IMR-90 (cell line): ENCODE results near the gene ZNF292. TPM values are rescaled to one million over a fixed set of nuclear protein-coding genes. Genes with fewer than 3 reads are reported as not detected.
A peak's percentile ranks its signal among the peaks of the same experiment; 100 is the strongest.

Source experiments
- ATAC-seq: fragments of 200-7000 bp; cut with Tn5 transposase; 2 replicates; pipeline ENCODE4 v1.9.1; 2020; ENCODE audit warnings: low read depth, mild to moderate bottlenecking, moderate library complexity
- BruUV-seq: library from RNA; stranded (reverse); fragments of 400-500 nt; replicated peaks from 2 replicates; lab custom pipeline; 2021; lab: Mats Ljungman, UMichigan
- CTCF ChIA-PET: fragments of 300-600 bp; formaldehyde crosslinking; extraction: SDS; loops from one replicate; lab custom pipeline; 2021; ENCODE audit warnings: antibody characterized with exemption; lab: Yijun Ruan, JAX
- POLR2A ChIA-PET: fragments of 300-600 bp; sonication (Branson Sonifier 250); formaldehyde crosslinking; loops from one replicate; lab custom pipeline; 2022; ENCODE audit warnings: antibody characterized with exemption; ENCODE audit not compliant: unreplicated experiment; lab: Charles Lee
- DNase-seq: peaks from one replicate; pipeline ENCODE4 v3.0.0; 2013
- H2AFZ ChIP-seq: replicated peaks from 2 replicates; pipeline ENCODE3; 2013; ENCODE audit warnings: low read length, mild to moderate bottlenecking; ENCODE audit not compliant: poor library complexity
- H2AK5ac ChIP-seq: 2 replicates; pipeline ENCODE4 v1.6.1; 2013; ENCODE audit warnings: low read depth, low read length, inconsistent platforms
- H2AK9ac ChIP-seq: replicated peaks from 2 replicates; pipeline ENCODE3; 2013; ENCODE audit warnings: mild to moderate bottlenecking, low read depth, low read length, moderate library complexity; ENCODE audit not compliant: poor library complexity
- H2BK120ac ChIP-seq: 2 replicates; pipeline ENCODE4 v1.6.1; 2013; ENCODE audit warnings: low read depth, low read length, inconsistent platforms
- H2BK15ac ChIP-seq: 3 replicates; pipeline ENCODE4 v1.6.1; 2013; ENCODE audit warnings: low read depth, low read length, inconsistent platforms
- H2BK20ac ChIP-seq: 2 replicates; pipeline ENCODE4 v1.6.1; 2013; ENCODE audit warnings: low read depth, mild to moderate bottlenecking, inconsistent platforms, low read length, moderate library complexity
- H2BK5ac ChIP-seq: 2 replicates; pipeline ENCODE4 v1.6.1; 2013; ENCODE audit warnings: mild to moderate bottlenecking, low read depth, low read length, inconsistent platforms; ENCODE audit not compliant: poor library complexity, severe bottlenecking
- H3K14ac ChIP-seq: replicated peaks from 2 replicates; pipeline ENCODE4 v1.6.1; 2013; ENCODE audit warnings: low read depth, low read length, inconsistent platforms
- H3K18ac ChIP-seq: 2 replicates; pipeline ENCODE4 v1.6.1; 2013; ENCODE audit warnings: low read depth, low read length, control low read depth
- H3K23ac ChIP-seq: 2 replicates; pipeline ENCODE4 v1.6.1; 2013; ENCODE audit warnings: low read depth, low read length, inconsistent platforms
- H3K27ac ChIP-seq: 2 replicates; pipeline ENCODE4 v1.5.1; 2013; ENCODE audit warnings: mild to moderate bottlenecking, control low read depth, low read length; ENCODE audit not compliant: insufficient read depth
- H3K27me3 ChIP-seq: 2 replicates; pipeline ENCODE4 v1.6.1; 2013; ENCODE audit warnings: low read length; ENCODE audit not compliant: control insufficient read depth, insufficient read depth
- H3K36me3 ChIP-seq: 2 replicates; pipeline ENCODE4 v1.6.1; 2013; ENCODE audit warnings: low read length, mixed read lengths; ENCODE audit not compliant: control insufficient read depth, insufficient read depth
- H3K4ac ChIP-seq: 2 replicates; pipeline ENCODE4 v1.6.1; 2013; ENCODE audit warnings: low read depth, low read length, inconsistent platforms
- H3K4me1 ChIP-seq: 2 replicates; pipeline ENCODE4 v1.6.1; 2013; ENCODE audit warnings: low read length, mixed read lengths; ENCODE audit not compliant: control insufficient read depth, insufficient read depth
- H3K4me2 ChIP-seq: 2 replicates; pipeline ENCODE4 v1.6.1; 2013; ENCODE audit warnings: low read depth, mild to moderate bottlenecking, control low read depth, low read length, moderate library complexity
- H3K4me3 ChIP-seq: 2 replicates; pipeline ENCODE4 v1.5.1; 2013; ENCODE audit warnings: low read depth, mild to moderate bottlenecking, control low read depth, low read length, moderate library complexity; ENCODE audit not compliant: insufficient read depth
- H3K56ac ChIP-seq: 2 replicates; pipeline ENCODE4 v1.6.1; 2013; ENCODE audit warnings: low read length, inconsistent platforms; ENCODE audit not compliant: insufficient read depth; ENCODE audit errors: extremely low read depth
- H3K79me1 ChIP-seq, 2 experiments: 2 replicates each; pipeline ENCODE4 v1.6.1; 2013; ENCODE audit warnings: low read length in 2 of 2, inconsistent platforms in 1 of 2, low read depth in 1 of 2
- H3K9ac ChIP-seq: 2 replicates; pipeline ENCODE4 v1.6.1; 2013; ENCODE audit warnings: low read depth, low read length, control low read depth
- H3K9me1 ChIP-seq: 2 replicates; pipeline ENCODE4 v1.6.1; 2013; ENCODE audit warnings: low read length, inconsistent platforms; ENCODE audit not compliant: insufficient read depth
- H3K9me3 ChIP-seq: 2 replicates; pipeline ENCODE4 v1.6.1; 2013; ENCODE audit warnings: low read length; ENCODE audit not compliant: control insufficient read depth, insufficient read depth
- H4K20me1 ChIP-seq: 2 replicates; pipeline ENCODE4 v1.6.1; 2013; ENCODE audit warnings: low read length, inconsistent platforms; ENCODE audit not compliant: insufficient read depth
- H4K5ac ChIP-seq: 2 replicates; pipeline ENCODE4 v1.6.1; 2013; ENCODE audit warnings: mild to moderate bottlenecking, low read depth, low read length, control low read depth
- H4K8ac ChIP-seq, 2 experiments: 2 replicates each; pipeline ENCODE4 v1.6.1; 2013; ENCODE audit warnings: low read depth in 2 of 2, low read length in 2 of 2, control low read depth in 1 of 2, inconsistent platforms in 1 of 2
- H4K91ac ChIP-seq: 2 replicates; pipeline ENCODE4 v1.6.1; 2013; ENCODE audit warnings: low read depth, low read length, inconsistent platforms; ENCODE audit not compliant: insufficient read depth
- BHLHE40 ChIP-seq: fragments of 150-350 bp; IDR thresholded peaks from 2 replicates; pipeline ENCODE4 v1.6.1; 2016; ENCODE audit warnings: mild to moderate bottlenecking, low read depth, low read length
- CEBPB ChIP-seq: IDR thresholded peaks from 2 replicates; pipeline ENCODE4 v1.6.1; 2012; ENCODE audit warnings: low read depth, low read length, improper control_type of control experiment
- ELK1 ChIP-seq: fragments of 150-350 bp; IDR thresholded peaks from 2 replicates; pipeline ENCODE4 v1.6.1; 2016; ENCODE audit warnings: low read depth, mild to moderate bottlenecking, low read length, moderate library complexity, borderline replicate concordance
- RCOR1 ChIP-seq: IDR thresholded peaks from 2 replicates; pipeline ENCODE4 v1.6.1; 2012; ENCODE audit warnings: mild to moderate bottlenecking, low read length, improper control_type of control experiment; ENCODE audit not compliant: insufficient replicate concordance
- RFX5 ChIP-seq: IDR thresholded peaks from 2 replicates; pipeline ENCODE4 v1.8.0; 2012; ENCODE audit warnings: low read depth, mild to moderate bottlenecking, low read length, moderate library complexity
- SMC3 ChIP-seq: fragments of 150-350 bp; IDR thresholded peaks from 2 replicates; pipeline ENCODE4 v1.6.1; 2016; ENCODE audit warnings: low read depth, mild to moderate bottlenecking, antibody characterized with exemption, low read length, moderate library complexity
- USF2 ChIP-seq: fragments of 150-350 bp; IDR thresholded peaks from 2 replicates; pipeline ENCODE4 v1.6.1; 2017; ENCODE audit warnings: mild to moderate bottlenecking, antibody characterized with exemption, low read length, low read depth
- WGBS, 2 experiments: methylation state at CpG; one replicate each; pipeline versions ENCODE4 v1.1.5 to v1.1.7; 2013; ENCODE audit warnings: missing lambda C conversion rate in 2 of 2; ENCODE audit not compliant: insufficient read length in 1 of 2; ENCODE audit errors: extremely low coverage in 2 of 2; 5-methylcytosine and 5-hydroxymethylcytosine counted together
- dilution Hi-C: fragments of 300-500 bp; cut with HindIII; formaldehyde crosslinking; loops from one replicate; pipeline ENCODE4 v1.14.3; 2018; ENCODE audit warnings: low sequenced_read_pairs; ENCODE audit not compliant: unreplicated experiment
- in situ Hi-C: fragments of 300-500 bp; cut with MboI; formaldehyde crosslinking; loops from 3 replicates; pipeline ENCODE4 v1.14.3; 2019; ENCODE audit warnings: low sequenced_read_pairs, inconsistent platforms, mixed read lengths
- intact Hi-C: fragments of 100-400 bp; cut with micrococcal nuclease; formaldehyde crosslinking; loops from 2 replicates; pipeline ENCODE4 v1.10.0; 2022
- polyA plus RNA-seq, 3 experiments: library from polyadenylated mRNA; depleted of rRNA; stranded (reverse); fragments of >200 nt; gene quantifications; 2 replicates each; pipeline ENCODE4 v1.2.3, GENCODE V29; 2012; ENCODE audit warnings: low replicate concordance in 1 of 3
- total RNA-seq: library from RNA; depleted of rRNA; stranded (reverse); fragments of >200 nt; gene quantifications from 2 replicates; pipeline ENCODE4 v1.2.3, GENCODE V29; 2012

Gene ZNF292
- total and polyA plus RNA-seq, 2 of the 4 experiments (the other 2 are of a cell fraction) = 5.5 to 28.3 TPM

GRCh38 chr6:87200469-87201175 is 45.3 kb downstream of the ZNF292 start:
- Histone ChIP-seq H3K4me3 (no peak overlapping the region), H2BK20ac (no peak overlapping the region), H4K20me1 (peaks cover 60% of the 10 kb centered on the region), H3K23ac (no peak overlapping the region), H3K9ac (no peak overlapping the region), H2AK9ac (no peak overlapping the region), H3K56ac (no peak overlapping the region), H3K27ac (no peak overlapping the region), H3K79me1 (peaks cover 20 to 47% of the 10 kb centered on the region in 2 experiments; a peak in 3 of 4 replicates), H4K91ac (no peak overlapping the region), H2AFZ (no peak overlapping the region), H4K5ac (no peak overlapping the region), H4K8ac (no peak overlapping the region), H2BK15ac (no peak overlapping the region), H2AK5ac (no peak overlapping the region), H3K36me3 (peaks cover 5% of the 10 kb centered on the region; the same call in 1 of the 2 replicates), H3K4me2 (no peak overlapping the region), H2BK5ac (no peak overlapping the region), H3K4me1 (peaks cover 2% of the 10 kb centered on the region), H3K9me3 (no peaks in the 10 kb centered on the region), H2BK120ac (no peak overlapping the region), H3K4ac (no peak overlapping the region), H3K9me1 (0 out of 2 replicates have a peak, but pooled peaks cover 5% of the 10 kb centered on the region), H3K18ac (no peak overlapping the region), H3K27me3 (no peaks in the 10 kb centered on the region), H3K14ac (no peak overlapping the region)
- BruUV-seq = no TSS peak
- TF ChIP-seq SMC3 = no peak
- TF ChIP-seq USF2 = no peak
- no peak for TF ChIP-seq ELK1
- no peak for TF ChIP-seq RCOR1
- no peak for TF ChIP-seq RFX5
- TF ChIP-seq CEBPB = peak; percentile 36; the same call in 1 of the 2 replicates
- no peak for TF ChIP-seq BHLHE40
- 100% methylated on average over 2 of the region's 4 CpGs; no CpG with 5 or more reads in 1 of the 2 experiments for WGBS, 2 experiments
- DNase-seq (peak; percentile 41), ATAC-seq (no peak)
- intact Hi-C loops = no loop called here
- ChIA-PET CTCF (interaction anchor here (0.7 kb wide), 1 partner anchor 38 kb away, joined by 4 read pairs; no protein-coding TSS in a partner anchor), POLR2A (no interaction called here)
- in situ Hi-C loops = no loop called here
- dilution Hi-C loops = no loop called here
